GM11168 (cell line): Measurements from ENCODE around the gene LRRTM4.

Source experiments
- in situ Hi-C: fragments of 300-500 bp; cut with MboI; formaldehyde crosslinking; loops from one replicate; pipeline ENCODE4 v1.12.0; 2022; ENCODE audit warnings: low sequenced_read_pairs; ENCODE audit not compliant: unreplicated experiment

The LRRTM4 gene

DNA sequence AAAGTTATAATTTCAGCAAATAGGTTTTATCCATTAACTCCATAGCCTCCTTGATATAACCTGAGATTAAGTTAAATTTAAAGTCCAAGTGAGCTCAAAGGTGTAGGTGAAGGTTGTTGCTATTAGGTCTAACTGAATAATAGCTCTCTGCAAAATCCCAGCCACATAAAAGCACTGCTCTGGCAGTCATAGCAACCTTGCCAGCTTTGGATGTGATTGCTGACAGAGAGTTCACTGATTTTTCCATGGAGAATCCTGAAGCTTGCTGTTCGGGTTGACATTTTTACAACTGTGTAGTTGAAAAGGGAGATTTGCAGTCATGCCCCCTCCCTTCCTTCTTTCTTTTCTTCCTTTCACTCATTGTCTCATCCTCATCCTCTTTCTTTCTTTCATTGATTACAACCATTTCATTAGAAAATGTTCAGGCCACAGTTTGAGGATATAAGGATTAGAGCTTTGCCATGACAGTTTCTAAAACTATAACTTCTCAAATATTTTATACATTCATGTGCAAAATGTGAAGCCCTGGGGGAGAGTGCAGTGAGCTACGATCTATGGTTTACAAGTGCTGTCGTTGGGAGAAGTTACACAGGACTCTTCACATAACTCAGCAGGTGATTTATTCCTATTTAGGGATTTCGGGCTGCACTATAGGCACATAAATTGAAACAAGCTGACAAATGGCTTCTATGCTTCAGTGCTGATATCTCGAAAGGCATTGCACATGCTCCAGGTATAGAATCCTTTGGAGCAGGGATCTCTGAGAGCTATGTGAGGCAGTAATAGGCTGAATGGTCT lies 193.8 kb downstream of the LRRTM4 start:
- in situ Hi-C loops, result no loop called here

- in situ Hi-C loops, result no loop called here
Measured at GRCh38 chr2:77325395-77325794, 196.8 kb downstream of the LRRTM4 start.

DNA sequence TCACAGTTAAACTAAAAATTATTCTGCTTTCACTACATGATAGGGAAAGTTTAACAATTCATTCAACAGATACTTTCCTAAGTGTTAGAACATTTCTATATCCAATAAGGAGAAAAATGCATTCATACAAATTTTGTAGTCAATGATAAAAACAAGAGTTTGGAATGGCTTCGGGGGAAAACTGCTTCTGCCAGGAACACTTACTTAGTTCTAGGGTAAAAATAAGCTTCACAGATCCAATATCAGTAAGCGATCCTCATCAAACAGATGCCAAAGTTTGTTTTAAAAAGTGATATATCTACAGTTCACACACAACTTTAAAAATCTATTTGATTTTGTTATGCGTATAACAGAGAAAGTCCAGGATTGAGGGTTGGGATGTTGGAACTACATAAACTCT lies 199.7 kb downstream of the LRRTM4 start:
- in situ Hi-C loops, result no loop called here

DNA sequence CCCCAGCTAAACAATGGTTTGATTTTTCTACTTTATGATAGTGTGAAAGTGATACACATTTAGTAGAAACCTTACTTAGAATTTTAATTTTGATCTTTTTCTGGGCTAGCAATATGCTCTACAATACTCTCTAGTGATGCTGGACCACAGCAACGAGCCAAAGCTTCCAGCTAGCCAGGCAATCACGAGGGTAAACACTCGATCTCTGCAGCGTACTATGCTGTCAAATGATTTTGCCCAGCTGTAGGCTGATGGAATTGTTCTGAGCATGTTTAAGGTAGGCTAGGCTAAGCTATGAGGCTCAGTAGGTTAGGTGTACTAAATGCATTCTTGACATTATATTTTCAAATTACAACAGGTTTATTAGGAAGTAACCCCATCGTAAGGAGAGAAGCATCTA lies 207.5 kb downstream of the LRRTM4 start:
- in situ Hi-C loops, result no loop called here

DNA sequence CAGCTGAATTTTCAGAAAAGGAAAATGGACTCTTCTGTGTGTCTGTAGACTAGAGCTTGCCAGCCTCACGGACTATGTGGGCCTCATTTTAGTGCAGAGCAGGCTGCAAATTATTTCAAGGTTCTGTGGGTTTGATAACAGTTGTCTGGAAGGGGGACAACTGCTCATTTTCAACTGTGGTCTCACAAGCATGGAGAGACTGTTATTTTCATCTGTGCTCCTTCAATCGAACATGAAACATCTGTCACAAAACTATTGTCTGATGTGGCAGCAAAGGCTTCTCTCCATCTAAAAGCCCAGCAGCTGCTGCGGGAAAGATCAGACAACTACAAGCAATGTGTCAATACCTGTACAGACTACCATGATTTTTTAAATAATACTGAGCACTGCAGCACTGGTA lies 211.8 kb downstream of the LRRTM4 start:
- in situ Hi-C loops, result no loop called here

- in situ Hi-C loops, result no loop called here
Measured at GRCh38 chr2:77309725-77310124, 212.5 kb downstream of the LRRTM4 start.

GRCh38 chr2:77301441-77301840 lies 220.7 kb downstream of the LRRTM4 start:
- in situ Hi-C loops, result no loop called here

- in situ Hi-C loops, result no loop called here
Measured at GRCh38 chr2:77296791-77297190, 225.4 kb downstream of the LRRTM4 start.

GRCh38 chr2:77294474-77294873 lies 227.7 kb downstream of the LRRTM4 start:
- in situ Hi-C loops, result no loop called here

- in situ Hi-C loops, result no loop called here
Measured at GRCh38 chr2:77284353-77284752, 237.8 kb downstream of the LRRTM4 start.

DNA sequence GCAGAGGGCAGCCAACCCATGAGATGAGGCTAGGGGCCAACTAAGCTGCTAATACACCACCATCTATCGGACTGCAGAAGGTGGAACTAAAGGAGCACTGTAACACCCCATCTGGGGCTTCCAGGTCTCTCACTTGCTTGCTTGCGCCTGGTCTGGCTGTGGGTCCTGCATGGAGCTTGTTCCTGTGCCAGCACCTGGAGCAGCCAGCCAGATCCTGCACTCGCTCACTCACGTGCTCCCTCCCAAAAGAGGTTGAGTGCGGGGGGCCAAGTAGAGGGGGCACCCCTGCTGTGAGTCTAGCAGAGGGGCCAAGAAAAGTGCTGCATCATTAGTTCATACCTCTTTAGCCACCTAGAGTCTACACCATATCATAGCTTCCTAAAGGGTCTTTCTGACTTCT lies 250.9 kb downstream of the LRRTM4 start:
- in situ Hi-C loops, result no loop called here

GRCh38 chr2:77270433-77270832 lies 251.7 kb downstream of the LRRTM4 start:
- in situ Hi-C loops, result no loop called here

DNA sequence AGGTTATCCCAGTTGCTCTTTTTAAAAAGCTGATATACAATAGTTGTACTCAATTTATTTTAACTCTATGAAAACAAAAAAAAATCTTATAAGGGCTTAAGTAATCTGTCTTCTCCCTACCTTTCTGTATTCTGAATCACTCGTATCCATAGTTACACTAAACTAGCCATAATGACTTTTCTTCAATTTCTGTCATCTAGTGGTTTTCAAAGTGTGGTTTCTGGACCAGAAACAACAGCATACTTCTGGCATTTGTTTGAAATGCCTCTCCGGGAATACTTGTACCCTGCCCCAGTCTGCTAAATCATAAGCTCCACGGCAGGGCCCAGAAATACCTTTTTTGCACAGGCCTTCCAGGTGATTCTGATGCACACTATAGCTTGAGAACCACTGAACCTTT lies 253.6 kb downstream of the LRRTM4 start:
- in situ Hi-C loops, result no loop called here

DNA sequence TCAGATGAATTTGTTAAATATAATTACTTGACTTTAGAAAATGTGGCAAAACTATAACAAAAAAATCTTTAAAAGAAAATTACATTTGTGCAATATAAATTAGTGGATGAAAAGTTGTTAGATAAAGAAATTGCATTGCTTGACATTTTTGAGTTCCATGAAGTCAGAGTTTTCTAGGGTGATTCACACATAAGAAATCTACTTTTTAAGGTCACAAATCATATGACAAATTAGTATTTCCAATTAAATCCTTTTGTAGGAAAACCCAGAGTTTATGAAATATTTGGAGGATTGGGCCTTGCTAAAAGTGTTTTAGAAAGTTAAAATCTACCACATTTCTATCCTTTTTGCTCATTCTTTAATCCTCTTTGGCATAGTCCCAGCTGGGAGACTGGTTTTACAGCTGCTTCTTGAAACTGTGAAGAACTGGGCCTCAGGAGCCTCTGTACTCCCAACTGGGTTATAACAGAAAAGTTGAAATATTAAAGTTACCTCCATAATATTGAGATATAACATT lies 289.2 kb downstream of the LRRTM4 start:
- in situ Hi-C loops, result no loop called here

DNA sequence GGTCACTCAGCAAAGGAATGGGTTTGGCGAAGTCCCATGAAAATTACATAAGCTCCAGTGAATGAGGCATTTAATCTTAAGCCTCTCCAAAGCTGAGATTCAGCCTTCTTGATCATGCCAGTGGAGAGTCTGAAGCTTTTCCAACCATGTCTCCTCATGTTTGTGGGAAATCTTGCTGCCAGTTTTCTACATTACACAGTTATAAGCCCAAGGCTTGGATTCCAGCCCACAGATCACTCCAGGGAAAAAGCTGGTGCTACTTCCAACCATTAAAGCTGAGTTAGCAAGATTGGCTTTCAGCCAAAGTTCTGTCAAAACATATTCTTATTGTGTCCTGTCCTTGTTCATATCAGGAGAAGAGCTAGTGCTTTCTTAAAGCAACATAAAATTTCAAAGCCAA lies 293.8 kb downstream of the LRRTM4 start:
- in situ Hi-C loops, result no loop called here

DNA sequence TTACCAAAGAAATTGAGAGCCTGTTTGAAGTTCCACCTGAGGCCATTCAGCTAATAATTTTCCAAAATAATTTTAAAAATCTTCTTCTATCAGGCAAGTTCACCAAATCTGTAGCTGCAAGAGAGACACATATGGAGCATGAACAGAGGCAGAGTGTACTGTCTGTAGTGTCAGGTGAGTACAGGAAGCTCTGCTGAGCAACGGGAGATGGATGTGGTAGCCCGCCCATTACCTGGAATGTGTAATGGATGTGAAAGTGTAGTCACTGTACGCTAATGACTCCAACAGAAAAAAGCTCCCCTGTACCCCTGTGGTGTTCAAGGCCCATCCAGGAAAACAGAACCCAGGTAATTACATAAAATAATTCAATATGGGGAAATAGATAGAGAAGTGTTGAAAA lies 311.5 kb downstream of the LRRTM4 start:
- in situ Hi-C loops, result no loop called here

DNA sequence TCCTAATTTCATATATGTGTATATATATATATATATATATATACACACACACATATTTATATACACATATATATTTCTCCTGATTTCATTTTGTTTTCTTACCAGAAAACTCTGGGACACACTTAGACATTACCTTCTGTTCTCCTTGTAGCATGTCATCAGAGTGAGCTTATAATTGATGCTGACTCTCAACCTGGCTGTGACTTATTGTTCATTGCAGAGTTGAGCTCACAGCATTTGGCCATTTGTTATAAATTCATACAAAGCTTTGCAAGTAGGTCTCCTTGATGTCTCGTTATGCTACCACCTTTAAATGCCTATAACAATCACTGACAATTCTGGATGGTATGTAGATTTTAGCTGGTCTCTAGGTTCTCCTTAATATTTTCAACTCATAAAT lies 314.8 kb downstream of the LRRTM4 start:
- in situ Hi-C loops, result no loop called here

GRCh38 chr2:77201755-77202154 lies 320.4 kb downstream of the LRRTM4 start:
- in situ Hi-C loops, result no loop called here

- in situ Hi-C loops, result no loop called here
Measured at GRCh38 chr2:77199411-77199810, 322.8 kb downstream of the LRRTM4 start.

DNA sequence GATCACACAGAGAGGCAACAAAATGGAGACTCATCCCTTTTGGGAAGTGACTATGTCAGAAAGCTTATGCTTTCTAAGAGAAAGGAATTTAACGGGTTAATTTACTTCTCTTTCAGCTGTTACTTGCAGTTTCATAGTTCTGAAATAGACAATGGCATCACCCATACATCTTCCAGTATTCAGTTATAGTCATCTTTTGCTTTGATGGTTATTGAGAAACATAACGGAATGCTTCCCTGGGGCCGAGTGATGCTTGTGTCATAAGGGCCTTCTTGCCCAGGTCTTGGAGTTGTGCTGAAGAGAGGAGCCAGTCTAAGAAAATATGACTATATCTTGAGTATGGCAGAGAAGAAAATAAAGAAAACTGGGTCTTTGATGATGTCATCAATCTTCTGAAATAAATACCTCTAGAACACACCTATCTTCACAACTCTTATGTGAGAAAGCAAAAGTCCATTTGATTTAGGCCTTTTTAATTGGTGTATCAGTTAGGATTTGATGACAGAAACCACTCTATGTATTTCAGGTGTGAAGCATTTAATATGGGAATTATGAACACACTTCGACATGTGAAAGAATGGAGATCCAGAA lies 328.2 kb downstream of the LRRTM4 start:
- in situ Hi-C loops, result no loop called here

DNA sequence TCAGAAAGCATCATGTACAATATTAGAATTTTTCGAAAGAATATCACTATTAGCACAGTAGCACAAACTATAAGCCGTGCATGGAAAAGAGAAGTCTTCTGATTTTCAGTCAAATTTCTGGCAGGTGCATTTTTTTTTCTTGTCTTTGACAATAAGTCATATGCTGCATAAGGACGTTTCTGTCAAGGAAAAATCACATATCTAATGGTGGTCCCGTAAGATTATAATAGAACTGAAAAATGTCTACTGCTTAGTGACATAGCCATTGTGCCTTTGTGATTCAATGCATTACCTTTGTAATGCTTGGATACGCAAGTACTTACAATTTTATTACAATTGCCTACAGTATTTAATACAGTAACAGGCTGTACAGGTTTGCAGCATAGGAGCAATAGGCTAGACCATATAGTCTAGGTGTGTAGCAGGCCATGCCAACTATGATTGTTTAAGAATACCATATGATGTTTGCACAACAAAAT lies 329.3 kb downstream of the LRRTM4 start:
- in situ Hi-C loops, result no loop called here

- in situ Hi-C loops, result no loop called here
Measured at GRCh38 chr2:77191665-77192064, 330.5 kb downstream of the LRRTM4 start.
